Germinal center (tissue), 1 donor: ENCODE results near the gene PHACTR3.
"Not testable (repeated sequence)": the region's sequence is repeated elsewhere in the genome, so short reads cannot be mapped to it uniquely, and the experiment has no call there.

Experiments used
- DNase-seq: peaks from one replicate; pipeline ENCODE4 v3.0.0; 2012; ENCODE audit warnings: mixed read lengths, low spot score

The PHACTR3 gene

GRCh38 chr20:59830665-59831023 lies 226.3 kb downstream of the PHACTR3 start:
- DNase-seq, result no peak

GRCh38 chr20:59831024-59831915 lies 226.9 kb downstream of the PHACTR3 start:
- no peak for DNase-seq

- DNase-seq, result no peak
Measured at GRCh38 chr20:59831916-59832270, 227.6 kb downstream of the PHACTR3 start.

GRCh38 chr20:59832406-59833363 lies 228.3 kb downstream of the PHACTR3 start:
- no peak for DNase-seq

- DNase-seq, result no peak
Measured at GRCh38 chr20:59835057-59835447, 230.7 kb downstream of the PHACTR3 start.

GRCh38 chr20:59835448-59836395 lies 231.4 kb downstream of the PHACTR3 start:
- no peak for DNase-seq

- DNase-seq, result no peak
Measured at GRCh38 chr20:59836767-59837166, 232.4 kb downstream of the PHACTR3 start.

- DNase-seq, result no peak
Measured at GRCh38 chr20:59837623-59838394, 233.5 kb downstream of the PHACTR3 start.

- DNase-seq, result no peak
Measured at GRCh38 chr20:59839400-59839799, 235.1 kb downstream of the PHACTR3 start.

GRCh38 chr20:59845472-59845871 lies 241.1 kb downstream of the PHACTR3 start:
- no peak for DNase-seq

GRCh38 chr20:59848182-59848581 lies 243.8 kb downstream of the PHACTR3 start:
- no peak for DNase-seq

GRCh38 chr20:59850018-59850641 lies 245.8 kb downstream of the PHACTR3 start:
- no peak for DNase-seq

GRCh38 chr20:59856526-59856925 lies 252.2 kb downstream of the PHACTR3 start:
- not testable (repeated sequence) for DNase-seq

GRCh38 chr20:59856941-59857340 lies 252.6 kb downstream of the PHACTR3 start:
- DNase-seq, result not testable (repeated sequence)

GRCh38 chr20:59857966-59858365 lies 253.6 kb downstream of the PHACTR3 start:
- DNase-seq, result no peak

GRCh38 chr20:59858425-59858824 lies 254.1 kb downstream of the PHACTR3 start:
- no peak for DNase-seq

- DNase-seq, result no peak
Measured at GRCh38 chr20:59861401-59861800, 257.1 kb downstream of the PHACTR3 start.

GRCh38 chr20:59863058-59863457 lies 258.7 kb downstream of the PHACTR3 start:
- no peak for DNase-seq

GRCh38 chr20:59864726-59865125 lies 260.4 kb downstream of the PHACTR3 start:
- no peak for DNase-seq

- no peak for DNase-seq
Measured at GRCh38 chr20:59866338-59866737, 262.0 kb downstream of the PHACTR3 start.
